ENCODE results near the gene DAND5. TPM values are rescaled to one million over a fixed set of nuclear protein-coding genes. Genes with fewer than 3 reads are reported as not detected.

The DAND5 gene
- total and polyA plus RNA-seq, 9 of the 15 experiments (the other 6 are each of a cell fraction or from before 2014, with no cell fraction given): 0.22 to 0.83 (median 0.60) TPM

DNA sequence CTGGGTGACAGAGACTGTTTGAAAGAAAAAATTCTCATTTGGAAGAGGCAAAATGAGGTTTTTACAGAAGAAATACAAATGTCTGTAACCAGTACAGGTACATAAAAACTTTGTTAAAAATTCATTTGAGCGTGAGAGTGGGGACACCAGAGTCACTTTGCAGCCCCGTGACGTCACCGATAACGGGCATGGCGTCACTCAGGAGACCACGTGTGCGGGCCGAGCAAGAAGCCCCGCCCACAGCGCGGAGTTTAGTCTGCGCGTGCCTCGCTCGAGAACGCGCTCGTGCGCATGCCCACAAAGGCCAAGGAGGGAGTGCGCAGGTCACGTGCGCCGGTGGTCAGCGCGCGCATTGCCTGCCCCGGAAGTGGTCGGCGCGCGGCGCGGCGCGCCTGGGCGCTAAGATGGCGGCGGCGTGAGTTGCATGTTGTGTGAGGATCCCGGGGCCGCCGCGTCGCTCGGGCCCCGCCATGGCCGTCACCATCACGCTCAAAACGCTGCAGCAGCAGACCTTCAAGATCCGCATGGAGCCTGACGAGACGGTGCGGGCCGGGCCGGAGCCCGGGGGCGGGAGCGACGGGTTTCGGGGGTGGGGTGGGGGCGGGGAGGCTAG is 23.8 kb upstream of the DAND5 start, which contains the start of gene RAD23A (continued):
- TF ChIP-seq TRIM25 (IDR thresholded peaks at IDR 0.05; ENCODE audit: borderline replicate concordance) (no peak), NFIC (IDR thresholded peaks at IDR 0.05) (0 out of 2 replicates have a peak, but pooled peaks have one; percentile 3), U2AF1 (optimal IDR thresholded peaks at IDR 0.05; ENCODE audit: low read depth, low read length) (no peak), TARDBP (IDR thresholded peaks at IDR 0.05) (peak; percentile 98), ZNF24 (IDR thresholded peaks at IDR 0.05) (no peak), ELK3 (CRISPR knock-in tag; IDR thresholded peaks at IDR 0.05) (peak; percentile 75; the same call in 1 of the 2 replicates), SRSF3 (IDR thresholded peaks at IDR 0.05; ENCODE audit: insufficient read depth, low read length) (no peak), BDP1 (IDR thresholded peaks at IDR 0.05; ENCODE audit: insufficient read depth, insufficient read length) (no peak), PHB (CRISPR knock-in tag; IDR thresholded peaks at IDR 0.05) (peak; percentile 55; the same call in 1 of the 2 replicates), ZNF263 (CRISPR knock-in tag; IDR thresholded peaks at IDR 0.05; ENCODE audit: borderline replicate concordance) (no peak), L3MBTL2 (IDR thresholded peaks at IDR 0.05) (peak; percentile 59), TEAD1 (CRISPR knock-in tag; IDR thresholded peaks at IDR 0.05) (peak; percentile 86 to 90), SMARCB1 (IDR thresholded peaks at IDR 0.05; ENCODE audit: insufficient read length, low read depth) (no peak), MAFG (tag; conservative IDR thresholded peaks at IDR 0.05) (no peak), ZNF75A (CRISPR knock-in tag; IDR thresholded peaks at IDR 0.05) (peak; percentile 61; the same call in 1 of the 2 replicates), KAT8 (IDR thresholded peaks at IDR 0.05; ENCODE audit: low read depth) (no peak), ZKSCAN1 (IDR thresholded peaks at IDR 0.05; ENCODE audit: low read depth, low read length) (no peak), MITF (IDR thresholded peaks at IDR 0.05) (peak; percentile 84; the same call in 1 of the 2 replicates), KHSRP (IDR thresholded peaks at IDR 0.05) (peak; percentile 97), ZBTB17 (CRISPR knock-in tag; IDR thresholded peaks at IDR 0.05) (peak; percentile 84), EP400 (IDR thresholded peaks at IDR 0.05) (peak; percentile 94), ZNF696 (CRISPR knock-in tag; conservative IDR thresholded peaks at IDR 0.05) (no peak), HNRNPLL (IDR thresholded peaks at IDR 0.05; ENCODE audit: low read depth, low read length, poor library complexity, severe bottlenecking) (no peak)
- TF ChIP-seq, protein P1, sequence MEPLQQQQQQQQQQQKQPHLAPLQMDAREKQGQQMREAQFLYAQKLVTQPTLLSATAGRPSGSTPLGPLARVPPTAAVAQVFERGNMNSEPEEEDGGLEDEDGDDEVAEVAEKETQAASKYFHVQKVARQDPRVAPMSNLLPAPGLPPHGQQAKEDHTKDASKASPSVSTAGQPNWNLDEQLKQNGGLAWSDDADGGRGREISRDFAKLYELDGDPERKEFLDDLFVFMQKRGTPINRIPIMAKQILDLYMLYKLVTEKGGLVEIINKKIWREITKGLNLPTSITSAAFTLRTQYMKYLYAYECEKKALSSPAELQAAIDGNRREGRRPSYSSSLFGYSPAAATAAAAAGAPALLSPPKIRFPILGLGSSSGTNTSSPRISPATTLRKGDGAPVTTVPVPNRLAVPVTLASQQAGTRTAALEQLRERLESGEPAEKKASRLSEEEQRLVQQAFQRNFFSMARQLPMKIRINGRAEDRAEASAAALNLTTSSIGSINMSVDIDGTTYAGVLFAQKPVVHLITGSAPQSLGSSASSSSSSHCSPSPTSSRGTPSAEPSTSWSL (CRISPR knock-in tag; IDR thresholded peaks at IDR 0.05; ENCODE audit: borderline replicate concordance): no peak
- TF ChIP-seq, protein P2, sequence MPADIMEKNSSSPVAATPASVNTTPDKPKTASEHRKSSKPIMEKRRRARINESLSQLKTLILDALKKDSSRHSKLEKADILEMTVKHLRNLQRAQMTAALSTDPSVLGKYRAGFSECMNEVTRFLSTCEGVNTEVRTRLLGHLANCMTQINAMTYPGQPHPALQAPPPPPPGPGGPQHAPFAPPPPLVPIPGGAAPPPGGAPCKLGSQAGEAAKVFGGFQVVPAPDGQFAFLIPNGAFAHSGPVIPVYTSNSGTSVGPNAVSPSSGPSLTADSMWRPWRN (IDR thresholded peaks at IDR 0.05; ENCODE audit: low read depth): peak; percentile 87

Data from K562 (cell line).